Brain microvascular endothelial cell (primary cell): ENCODE data around the gene TMEM183A.

Experiments
- DNase-seq: peaks from one replicate; pipeline ENCODE4 v3.0.0-alpha.2; 2020
- H3K27ac ChIP-seq: fragments of 250-450 bp; sonication (Bioruptor Pico); 2 replicates; pipeline ENCODE4 v1.5.1; 2020; ENCODE audit warnings: mild to moderate bottlenecking, moderate library complexity
- H3K27me3 ChIP-seq: fragments of 250-450 bp; sonication (Bioruptor Pico); replicated peaks from 2 replicates; pipeline ENCODE4 v1.5.1; 2020; ENCODE audit warnings: mild to moderate bottlenecking
- H3K36me3 ChIP-seq: fragments of 250-450 bp; sonication (Bioruptor Pico); replicated peaks from 2 replicates; pipeline ENCODE4 v1.5.1; 2020; ENCODE audit warnings: mild to moderate bottlenecking
- H3K4me3 ChIP-seq: 2 replicates; pipeline ENCODE4 v1.5.1; 2011; ENCODE audit warnings: low read depth, mild to moderate bottlenecking, control low read depth, low read length, moderate library complexity
- in situ Hi-C: cut with HindIII; loops from 2 replicates; pipeline ENCODE4 v1.10.0; 2017; ENCODE audit warnings: low sequenced_read_pairs, low pct_ligation_motif_present
- TF ChIP-seq, protein P1 (sequence below): IDR thresholded peaks from 2 replicates; pipeline ENCODE4 v1.5.1; 2011; ENCODE audit warnings: low read depth, mild to moderate bottlenecking, moderate library complexity, low read length, control low read depth, inconsistent platforms; ENCODE audit errors: missing control alignments

The TMEM183A gene

DNA sequence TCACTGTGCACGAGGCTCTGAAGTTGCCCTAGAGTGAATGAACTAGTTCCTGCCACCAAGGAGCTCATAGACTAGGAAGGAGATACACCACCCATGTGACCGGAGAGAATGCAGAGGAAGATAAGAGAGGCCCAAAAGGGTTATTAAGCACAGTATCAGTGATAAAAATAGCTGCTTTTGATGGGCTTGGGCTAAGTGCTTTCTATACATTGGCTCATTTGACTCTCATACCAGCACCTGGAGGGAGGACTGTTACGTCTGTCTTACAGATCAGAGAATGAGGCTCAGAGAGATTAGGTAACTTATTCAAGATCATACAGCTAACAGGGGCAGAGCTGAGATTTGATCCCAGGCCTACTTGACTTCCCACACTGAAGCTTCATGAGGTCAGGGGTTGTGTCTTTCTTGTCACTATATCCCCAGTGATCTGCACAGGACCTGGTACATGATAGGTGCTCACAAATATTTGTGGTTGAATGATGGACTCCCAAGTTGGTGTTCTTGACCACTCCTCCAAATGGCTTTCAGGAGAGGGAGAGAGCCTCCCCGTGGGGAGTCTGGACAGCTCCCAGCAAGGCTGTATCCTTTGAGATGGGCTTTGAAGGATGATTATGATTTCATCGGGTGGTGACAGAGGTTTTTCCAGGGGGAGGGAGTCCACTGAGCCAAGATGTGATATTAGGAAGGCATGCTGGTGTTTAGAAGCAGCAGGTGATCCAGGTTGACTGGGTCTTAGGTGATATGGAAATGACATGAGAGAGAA, 33.5 kb downstream of the TMEM183A start:
- TF ChIP-seq, protein P1, sequence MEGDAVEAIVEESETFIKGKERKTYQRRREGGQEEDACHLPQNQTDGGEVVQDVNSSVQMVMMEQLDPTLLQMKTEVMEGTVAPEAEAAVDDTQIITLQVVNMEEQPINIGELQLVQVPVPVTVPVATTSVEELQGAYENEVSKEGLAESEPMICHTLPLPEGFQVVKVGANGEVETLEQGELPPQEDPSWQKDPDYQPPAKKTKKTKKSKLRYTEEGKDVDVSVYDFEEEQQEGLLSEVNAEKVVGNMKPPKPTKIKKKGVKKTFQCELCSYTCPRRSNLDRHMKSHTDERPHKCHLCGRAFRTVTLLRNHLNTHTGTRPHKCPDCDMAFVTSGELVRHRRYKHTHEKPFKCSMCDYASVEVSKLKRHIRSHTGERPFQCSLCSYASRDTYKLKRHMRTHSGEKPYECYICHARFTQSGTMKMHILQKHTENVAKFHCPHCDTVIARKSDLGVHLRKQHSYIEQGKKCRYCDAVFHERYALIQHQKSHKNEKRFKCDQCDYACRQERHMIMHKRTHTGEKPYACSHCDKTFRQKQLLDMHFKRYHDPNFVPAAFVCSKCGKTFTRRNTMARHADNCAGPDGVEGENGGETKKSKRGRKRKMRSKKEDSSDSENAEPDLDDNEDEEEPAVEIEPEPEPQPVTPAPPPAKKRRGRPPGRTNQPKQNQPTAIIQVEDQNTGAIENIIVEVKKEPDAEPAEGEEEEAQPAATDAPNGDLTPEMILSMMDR: no peak
- DNase-seq: no peak

DNA sequence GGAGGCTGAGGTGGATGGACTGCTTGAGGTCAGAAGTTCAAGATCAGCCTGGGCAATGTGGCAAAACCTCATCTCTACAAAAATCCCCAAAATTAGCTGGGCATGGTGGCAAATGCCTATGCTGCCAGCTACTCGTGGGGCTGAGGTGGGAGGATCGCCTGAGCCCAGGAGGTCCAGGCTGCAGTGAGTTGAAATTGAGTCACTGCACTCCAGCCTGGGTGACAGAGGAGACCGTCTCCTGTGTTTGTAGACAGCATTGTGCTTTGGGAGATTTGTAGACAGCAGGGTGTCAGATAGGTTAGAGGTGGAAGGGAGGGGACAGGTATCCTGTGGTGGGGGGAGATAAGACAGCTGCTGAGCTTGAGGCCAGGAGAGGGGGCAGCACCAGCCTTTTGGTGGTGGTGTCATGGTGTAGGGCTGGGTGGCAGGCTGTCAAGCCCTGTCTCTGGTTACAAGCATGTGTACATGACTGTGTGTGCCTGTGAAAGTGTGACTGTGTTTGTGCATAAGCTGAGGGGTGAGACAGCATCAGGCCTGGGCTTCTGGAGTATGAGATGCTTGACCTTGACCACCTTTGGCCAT, 34.3 kb downstream of the TMEM183A start:
- TF ChIP-seq, protein P1: no peak
- Histone ChIP-seq H3K36me3 (no peaks in the 10 kb centered on the region), H3K27me3 (no peaks in the 10 kb centered on the region), H3K4me3 (no peak overlapping the region), H3K27ac (no peak overlapping the region)
- in situ Hi-C loops: no loop called here
- DNase-seq: no peak

More for the DNA sequence above, 33.5 kb downstream of the TMEM183A start:
- Histone ChIP-seq H3K36me3 (no peaks in the 10 kb centered on the region), H3K27me3 (no peaks in the 10 kb centered on the region), H3K27ac (no peak overlapping the region), H3K4me3 (no peak overlapping the region)
- in situ Hi-C loops: no loop called here

DNA sequence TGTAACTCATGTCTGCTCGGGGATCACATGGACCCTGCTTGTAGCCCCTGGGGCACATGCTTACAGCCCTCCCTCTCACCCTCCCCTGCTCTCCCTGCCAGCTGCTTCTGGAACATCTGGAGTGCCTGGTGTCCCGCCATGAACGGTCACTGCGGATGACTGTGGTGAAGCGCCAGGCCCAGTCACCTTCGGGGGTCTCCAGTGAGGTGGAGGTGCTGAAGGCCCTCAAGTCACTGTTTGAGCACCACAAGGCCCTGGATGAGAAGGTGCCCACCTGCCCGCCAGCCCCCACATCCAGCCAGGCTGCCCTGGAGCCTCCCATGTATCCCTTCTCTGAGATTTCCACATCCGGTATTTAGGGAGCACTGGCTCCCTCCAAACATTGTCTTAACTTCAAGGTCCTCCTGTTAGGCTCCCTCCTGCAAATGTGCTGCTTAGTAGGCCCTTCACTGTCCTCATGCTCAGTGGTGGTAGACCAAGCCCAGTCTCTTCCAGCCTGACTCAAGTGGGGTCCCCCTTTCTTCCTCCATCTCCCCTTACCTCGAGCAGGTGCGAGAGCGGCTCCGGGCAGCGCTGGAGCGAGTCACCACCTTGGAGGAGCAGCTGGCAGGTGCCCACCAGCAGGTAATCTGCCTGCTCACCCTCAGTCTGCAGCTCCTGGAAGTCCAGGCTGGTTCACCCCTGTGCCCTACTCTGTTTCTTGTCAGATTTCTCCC, 36.8 kb downstream of the TMEM183A start:
- H3K36me3 ChIP-seq: no peaks in the 10 kb centered on the region
- H3K4me3 ChIP-seq: no peak overlapping the region
- TF ChIP-seq, protein P1: no peak
- H3K27ac ChIP-seq: no peak overlapping the region
- in situ Hi-C loops: no loop called here
- H3K27me3 ChIP-seq: no peaks in the 10 kb centered on the region
- no peak for DNase-seq

DNA sequence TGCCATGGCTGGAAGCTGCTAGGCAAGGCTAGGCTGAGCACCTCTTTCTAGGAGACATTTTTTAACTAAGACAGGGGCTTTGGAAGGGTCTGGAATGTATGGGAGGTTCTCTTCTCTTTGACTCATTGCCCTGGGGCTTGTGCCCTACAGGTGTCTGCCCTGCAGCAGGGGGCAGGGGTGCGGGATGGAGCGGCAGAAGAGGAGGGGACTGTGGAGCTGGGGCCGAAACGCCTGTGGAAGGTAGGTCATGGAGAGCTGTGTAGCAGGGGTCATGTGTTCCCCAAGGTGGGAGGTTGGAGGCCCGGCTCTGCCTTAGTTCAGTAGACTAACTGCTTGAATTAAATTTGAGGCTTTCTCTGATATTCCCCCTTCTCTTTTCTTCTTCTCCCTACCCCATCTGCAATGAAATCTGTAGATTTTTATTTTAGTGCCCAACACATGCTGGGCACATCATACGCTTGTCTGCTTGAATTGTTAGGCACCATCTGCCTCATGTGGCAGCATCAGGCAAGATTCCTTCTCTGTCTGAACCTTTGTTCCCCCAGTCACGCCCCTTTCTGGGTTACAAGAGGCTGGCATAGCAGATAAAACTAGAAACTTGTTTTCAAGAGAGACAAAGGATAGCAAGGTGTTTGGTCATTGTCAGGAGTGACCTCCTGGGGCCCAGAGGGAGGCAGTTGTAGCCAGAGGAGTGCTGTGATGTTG, 37.5 kb downstream of the TMEM183A start:
- TF ChIP-seq, protein P1: no peak
- no peak for DNase-seq
- Histone ChIP-seq H3K27ac (no peak overlapping the region), H3K36me3 (no peaks in the 10 kb centered on the region), H3K27me3 (no peaks in the 10 kb centered on the region), H3K4me3 (no peak overlapping the region)
- in situ Hi-C loops: no loop called here

DNA sequence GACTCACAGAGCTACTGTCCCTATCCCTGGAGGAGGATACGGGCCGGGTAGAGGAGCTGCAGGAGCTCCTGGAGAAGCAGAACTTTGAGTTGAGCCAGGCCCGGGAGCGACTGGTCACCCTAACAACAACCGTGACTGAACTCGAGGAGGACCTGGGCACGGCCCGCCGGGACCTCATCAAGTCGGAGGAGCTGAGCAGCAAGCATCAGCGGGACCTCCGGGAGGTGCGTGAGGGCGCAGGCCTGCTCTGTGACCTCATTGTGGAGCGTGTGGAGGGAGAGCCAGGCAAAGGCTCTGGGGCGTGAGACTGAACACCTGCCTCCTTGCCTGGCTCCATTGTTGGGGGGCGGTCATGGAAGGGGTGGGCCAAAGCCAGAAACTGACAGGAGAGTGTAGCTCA, 38.2 kb downstream of the TMEM183A start:
- Histone ChIP-seq H3K27ac (no peak overlapping the region), H3K27me3 (no peaks in the 10 kb centered on the region), H3K4me3 (no peak overlapping the region), H3K36me3 (no peaks in the 10 kb centered on the region)
- DNase-seq: no peak
- in situ Hi-C loops: no loop called here
- TF ChIP-seq, protein P1: no peak
